Renal pelvis (tissue), 12 donors: ENCODE data around the gene MCRIP2. TPM values are rescaled to one million over a fixed set of nuclear protein-coding genes. Genes with fewer than 3 reads are reported as not detected.
"Not testable (repeated sequence)": the region's sequence is repeated elsewhere in the genome, so short reads cannot be mapped to it uniquely, and the experiment has no call there.

Source experiments
- DNase-seq: peaks from one replicate; pipeline ENCODE4 v3.0.0-alpha.2; 2013
- long read RNA-seq, 16 experiments: transcript quantifications; one replicate each; lab custom pipeline, GENCODE V29; 2026
- polyA plus RNA-seq, 3 donors: library from polyadenylated mRNA; unstranded; fragments of 120-200 nt; gene quantifications; one replicate each; pipeline ENCODE4 v1.2.1, GENCODE V29; 2013; ENCODE audit not compliant: insufficient read length in 3 of 3

The MCRIP2 gene, protein sequence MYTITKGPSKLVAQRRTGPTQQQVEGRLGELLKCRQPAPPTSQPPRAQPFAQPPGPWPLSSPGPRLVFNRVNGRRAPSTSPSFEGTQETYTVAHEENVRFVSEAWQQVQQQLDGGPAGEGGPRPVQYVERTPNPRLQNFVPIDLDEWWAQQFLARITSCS
- polyA plus RNA-seq: 10 to 100 TPM; 25.5 to 27.4 (median 25.7) TPM
- long read RNA-seq, donor 1, transcript MCRIP2-201 (5 exons, 946 nt): major isoform, 18 of 24 reads
- long read RNA-seq, donor 1, partial matches to known transcripts: 0 of 24 reads
- long read RNA-seq, donor 1, other reads (novel, unspliced or antisense): 0 of 24 reads
- long read RNA-seq, donor 2, transcript MCRIP2-203 (6 exons, 1,050 nt): minor isoform, 12 of 34 reads
- long read RNA-seq, donor 2, transcript MCRIP2-201 (5 exons, 946 nt): major isoform, 17 of 34 reads
- long read RNA-seq, donor 2, transcript MCRIP2-204 (1 exons, 1,728 nt): minor isoform, 5 of 34 reads
- long read RNA-seq, donor 2, partial matches to known transcripts: 0 of 34 reads
- long read RNA-seq, donor 2, other reads (novel, unspliced or antisense): 0 of 34 reads
- long read RNA-seq, donor 3, transcript MCRIP2-204 (1 exons, 1,728 nt): minor isoform, 5 of 17 reads
- long read RNA-seq, donor 3, transcript MCRIP2-201 (5 exons, 946 nt): major isoform, 9 of 17 reads
- long read RNA-seq, donor 3, partial matches to known transcripts: 0 of 17 reads
- long read RNA-seq, donor 3, other reads (novel, unspliced or antisense): 0 of 17 reads
- long read RNA-seq, donor 4, transcript MCRIP2-201 (5 exons, 946 nt): major isoform, 17 of 35 reads
- long read RNA-seq, donor 4, transcript MCRIP2-204 (1 exons, 1,728 nt): minor isoform, 8 of 35 reads
- long read RNA-seq, donor 4, transcript MCRIP2-203 (6 exons, 1,050 nt): minor isoform, 7 of 35 reads
- long read RNA-seq, donor 4, partial matches to known transcripts: 0 of 35 reads
- long read RNA-seq, donor 4, other reads (novel, unspliced or antisense): 0 of 35 reads
- long read RNA-seq, donor 5, transcript MCRIP2-201 (5 exons, 946 nt): major isoform, 8 of 10 reads
- long read RNA-seq, donor 5, partial matches to known transcripts: 0 of 10 reads
- long read RNA-seq, donor 5, other reads (novel, unspliced or antisense): 0 of 10 reads
- long read RNA-seq, donor 6, transcript MCRIP2-204 (1 exons, 1,728 nt): minor isoform, 9 of 27 reads
- long read RNA-seq, donor 6, transcript MCRIP2-201 (5 exons, 946 nt): major isoform, 15 of 27 reads
- long read RNA-seq, donor 6, partial matches to known transcripts: 0 of 27 reads
- long read RNA-seq, donor 6, other reads (novel, unspliced or antisense): 0 of 27 reads
- long read RNA-seq, donor 7, transcript MCRIP2-204 (1 exons, 1,728 nt): minor isoform, 8 of 32 reads
- long read RNA-seq, donor 7, transcript MCRIP2-201 (5 exons, 946 nt): major isoform, 18 of 32 reads
- long read RNA-seq, donor 7, transcript MCRIP2-203 (6 exons, 1,050 nt): minor isoform, 5 of 32 reads
- long read RNA-seq, donor 7, partial matches to known transcripts: 0 of 32 reads
- long read RNA-seq, donor 7, other reads (novel, unspliced or antisense): 0 of 32 reads
- long read RNA-seq, donor 8, partial matches to known transcripts: 0 of 4 reads
- long read RNA-seq, donor 8, other reads (novel, unspliced or antisense): 0 of 4 reads
- long read RNA-seq, donor 9, transcript MCRIP2-203 (6 exons, 1,050 nt): minor isoform, 6 of 32 reads
- long read RNA-seq, donor 9, transcript MCRIP2-201 (5 exons, 946 nt): major isoform, 17 of 32 reads
- long read RNA-seq, donor 9, transcript MCRIP2-204 (1 exons, 1,728 nt): minor isoform, 8 of 32 reads
- long read RNA-seq, donor 9, partial matches to known transcripts: 0 of 32 reads
- long read RNA-seq, donor 9, other reads (novel, unspliced or antisense): 0 of 32 reads
- long read RNA-seq, donor 10, transcript MCRIP2-204 (1 exons, 1,728 nt): major isoform, 8 of 19 reads
- long read RNA-seq, donor 10, transcript MCRIP2-201 (5 exons, 946 nt): minor isoform, 7 of 19 reads
- long read RNA-seq, donor 10, partial matches to known transcripts: 0 of 19 reads
- long read RNA-seq, donor 10, other reads (novel, unspliced or antisense): 0 of 19 reads
- long read RNA-seq, donor 11, transcript MCRIP2-204 (1 exons, 1,728 nt): major isoform, 6 of 18 reads
- long read RNA-seq, donor 11, transcript MCRIP2-201 (5 exons, 946 nt): major isoform, 6 of 18 reads
- long read RNA-seq, donor 11, partial matches to known transcripts: 0 of 18 reads
- long read RNA-seq, donor 11, other reads (novel, unspliced or antisense): 0 of 18 reads
- long read RNA-seq, donor 12, transcript MCRIP2-204 (1 exons, 1,728 nt): minor isoform, 9 of 32 reads
- long read RNA-seq, donor 12, transcript MCRIP2-203 (6 exons, 1,050 nt): minor isoform, 5 of 32 reads
- long read RNA-seq, donor 12, transcript MCRIP2-201 (5 exons, 946 nt): major isoform, 16 of 32 reads
- long read RNA-seq, donor 12, partial matches to known transcripts: 0 of 32 reads
- long read RNA-seq, donor 12, other reads (novel, unspliced or antisense): 0 of 32 reads
- long read RNA-seq, donor 13, transcript MCRIP2-204 (1 exons, 1,728 nt): major isoform, 11 of 18 reads
- long read RNA-seq, donor 13, transcript MCRIP2-201 (5 exons, 946 nt): minor isoform, 5 of 18 reads
- long read RNA-seq, donor 13, partial matches to known transcripts: 0 of 18 reads
- long read RNA-seq, donor 13, other reads (novel, unspliced or antisense): 0 of 18 reads
- long read RNA-seq, donor 14: 0 reads
- long read RNA-seq, donor 15: 0 reads
- long read RNA-seq, donor 16, transcript MCRIP2-201 (5 exons, 946 nt): major isoform, 11 of 28 reads
- long read RNA-seq, donor 16, transcript MCRIP2-204 (1 exons, 1,728 nt): minor isoform, 9 of 28 reads
- long read RNA-seq, donor 16, transcript MCRIP2-203 (6 exons, 1,050 nt): minor isoform, 6 of 28 reads
- long read RNA-seq, donor 16, partial matches to known transcripts: 0 of 28 reads
- long read RNA-seq, donor 16, other reads (novel, unspliced or antisense): 0 of 28 reads

GRCh38 chr16:641326-642188 is at the start of gene MCRIP2:
TSS of gene MCRIP2 (plus strand) at chr16:641828. CDS start at chr16:641992, 164 bp downstream.
- no peak for DNase-seq

DNA sequence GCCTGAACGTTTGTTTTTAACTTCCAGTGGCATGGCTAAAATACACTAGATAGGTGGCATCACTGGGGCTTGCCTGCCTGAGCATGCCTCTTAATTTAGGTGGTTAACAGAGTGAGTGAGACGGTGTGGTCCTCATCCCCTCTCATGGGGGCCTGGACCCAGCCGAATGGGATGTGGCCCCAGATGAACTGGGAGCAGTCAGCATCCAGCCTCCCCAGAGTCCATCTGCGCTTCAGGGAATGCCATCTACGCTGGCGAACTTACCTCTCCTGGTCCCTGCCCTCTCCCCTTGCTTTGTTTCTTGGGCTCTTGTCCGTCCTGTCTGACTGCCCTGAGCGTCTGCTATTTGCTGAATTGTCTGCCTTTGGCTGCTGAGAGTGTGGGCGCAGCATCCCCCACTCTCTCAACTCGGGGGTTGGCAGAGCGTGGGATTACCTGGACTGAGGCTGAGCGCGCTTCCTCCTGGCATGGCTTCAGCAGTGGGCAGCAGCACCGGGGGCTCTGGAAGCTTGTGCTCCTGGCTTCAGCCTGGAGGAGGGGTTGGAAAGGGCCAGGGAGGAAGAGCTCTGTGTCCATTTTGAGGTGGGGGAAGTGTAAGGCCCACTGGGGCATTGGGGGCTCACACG is 49.6 kb upstream of the MCRIP2 start:
- no peak for DNase-seq

GRCh38 chr16:592518-593306 is 48.9 kb upstream of the MCRIP2 start:
- DNase-seq: peak; percentile 65

DNA sequence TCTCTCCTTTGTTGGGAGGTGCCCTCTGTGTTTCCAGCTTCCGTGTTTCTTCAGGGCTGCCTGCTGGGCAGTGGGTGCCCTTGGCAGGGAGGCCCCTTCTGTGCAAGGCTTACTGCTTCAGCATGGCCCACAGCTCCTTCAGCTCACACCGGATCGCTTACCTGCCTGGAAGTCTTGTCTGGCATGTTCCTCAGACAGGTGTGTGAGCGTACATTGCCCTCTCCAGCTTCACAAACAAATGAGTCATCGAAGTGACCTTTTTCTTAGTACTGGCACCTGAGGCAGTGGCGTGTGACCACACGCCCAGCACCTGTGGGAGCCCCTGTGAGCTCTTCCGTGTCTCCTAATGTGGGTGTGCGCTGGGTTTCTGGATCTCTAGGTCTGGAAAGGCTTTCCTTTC is 48.2 kb upstream of the MCRIP2 start:
- no peak for DNase-seq

DNA sequence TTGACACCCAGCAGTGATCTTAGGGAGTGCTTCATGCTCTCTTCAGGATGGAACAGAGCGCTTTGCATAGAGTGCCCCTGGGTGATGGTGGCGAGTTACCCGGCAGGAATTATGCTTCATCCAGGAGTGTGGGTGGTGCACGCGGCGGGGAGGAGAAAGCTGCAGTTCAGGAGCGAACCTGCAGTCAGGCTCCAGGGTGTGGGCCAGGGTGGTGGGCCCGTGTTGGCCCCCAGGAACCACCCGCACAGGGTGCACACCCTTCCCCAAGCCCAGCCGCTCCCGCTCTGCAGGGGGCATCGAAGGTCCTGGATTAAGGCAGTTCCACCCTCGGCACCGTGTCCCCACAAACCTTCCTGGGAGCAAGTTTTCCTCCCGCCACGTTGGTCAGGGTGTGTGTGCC is 47.8 kb upstream of the MCRIP2 start:
- DNase-seq: no peak

DNA sequence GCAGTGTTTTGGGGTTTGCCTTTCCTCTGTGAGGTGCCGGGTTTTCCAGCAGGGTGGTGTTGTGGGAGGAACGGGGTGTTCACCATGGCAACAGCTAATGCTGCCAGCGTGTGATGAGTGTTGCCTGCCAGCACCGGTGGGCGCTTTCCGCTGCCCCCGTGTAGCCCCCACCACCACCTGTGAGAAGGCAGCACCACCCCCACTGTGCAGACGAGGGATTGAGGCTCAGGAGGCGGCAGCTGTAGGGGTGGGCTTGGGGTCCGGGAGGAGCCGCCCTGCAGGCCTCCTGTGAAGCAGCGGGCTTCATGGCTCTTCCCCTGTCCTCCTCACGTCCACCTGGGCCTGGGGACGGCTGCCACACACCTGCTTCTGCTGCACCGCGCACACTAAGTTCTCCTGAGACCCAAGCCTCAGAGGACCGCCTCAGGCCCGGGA is 46.5 kb upstream of the MCRIP2 start:
- no peak for DNase-seq

DNA sequence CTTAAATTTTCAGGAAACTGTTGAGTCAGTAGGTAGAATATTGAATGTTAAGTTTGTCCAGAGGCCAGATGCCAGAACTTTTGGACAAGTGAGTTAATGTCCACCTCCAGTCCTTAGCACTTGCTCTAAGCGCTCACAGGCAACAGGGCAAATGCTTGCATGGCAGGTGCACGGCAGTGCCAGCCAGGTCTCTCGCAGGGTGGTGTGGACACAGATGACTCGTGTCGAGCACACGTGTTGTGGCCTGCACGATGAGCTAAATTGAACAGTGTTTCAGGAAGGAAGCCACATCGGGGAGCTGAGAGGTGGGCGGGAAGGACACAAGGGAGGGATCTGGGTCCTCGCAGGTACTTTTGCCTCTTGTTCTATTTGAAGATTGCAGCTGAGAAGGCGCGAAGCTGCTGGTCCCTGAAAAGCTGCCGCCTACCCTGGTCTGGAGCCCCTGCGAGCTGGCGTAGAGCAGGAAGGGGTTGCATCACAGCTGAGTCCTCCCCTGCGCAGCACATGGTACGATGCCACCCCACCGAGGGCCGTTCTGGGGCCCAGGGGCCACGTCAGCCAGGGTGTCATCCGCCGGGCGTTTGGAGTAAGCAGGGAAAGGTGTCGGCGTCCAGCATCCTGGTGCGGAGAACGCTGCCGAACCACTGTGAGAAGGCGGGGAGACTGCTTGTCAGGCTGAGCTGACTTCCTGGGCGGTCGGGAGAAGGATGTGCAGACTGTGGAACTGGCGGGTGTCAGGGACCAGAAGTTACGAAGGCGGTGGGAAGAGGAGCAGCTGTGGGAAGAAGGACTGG is 45.5 kb upstream of the MCRIP2 start:
- DNase-seq: no peak

GRCh38 chr16:596736-597060 is 44.9 kb upstream of the MCRIP2 start:
- no peak for DNase-seq

DNA sequence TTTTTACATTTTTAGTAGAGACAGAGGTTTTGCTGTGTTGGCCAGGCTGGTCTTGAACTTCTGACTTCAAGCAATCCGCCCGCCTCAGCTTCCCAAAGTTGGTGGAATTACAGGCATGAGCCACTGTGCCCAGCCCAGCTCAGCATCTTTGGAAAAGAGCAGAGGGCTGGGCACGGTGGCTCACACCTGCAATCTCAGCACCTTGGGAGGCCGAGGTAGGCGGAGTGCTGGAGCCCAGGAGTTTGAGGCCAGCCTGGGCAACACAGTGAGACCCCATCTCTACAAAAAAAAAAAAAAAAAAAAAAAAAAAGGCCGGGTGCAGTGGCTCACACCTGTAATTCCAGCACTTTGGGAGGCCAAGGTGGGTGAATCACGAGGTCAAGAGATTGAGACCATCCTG is 44.0 kb upstream of the MCRIP2 start:
- not testable (repeated sequence) for DNase-seq

- no peak for DNase-seq
Measured at GRCh38 chr16:598823-599739, 42.5 kb upstream of the MCRIP2 start.

DNA sequence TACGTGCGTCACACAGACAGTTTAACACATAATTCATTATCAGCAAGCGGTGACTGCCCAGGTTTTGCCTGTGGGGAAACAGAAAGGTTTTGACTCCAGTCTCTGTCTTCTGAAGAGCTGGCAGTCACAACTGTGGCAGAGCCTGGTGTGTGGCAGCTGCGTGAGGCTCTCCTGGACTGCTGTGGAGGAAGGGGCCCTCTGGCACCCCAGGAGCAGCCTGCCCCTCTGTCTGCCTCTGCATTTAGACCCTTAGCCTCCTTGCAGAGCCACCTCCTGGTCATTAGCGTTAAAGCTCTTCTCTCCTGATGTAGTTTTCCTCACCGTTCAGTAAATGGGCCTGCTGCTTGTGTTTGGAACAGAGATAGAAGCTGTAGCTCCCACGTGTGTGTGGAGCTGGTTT is 40.8 kb upstream of the MCRIP2 start:
- no peak for DNase-seq

- DNase-seq: no peak
Measured at GRCh38 chr16:603933-604332, 37.7 kb upstream of the MCRIP2 start.

DNA sequence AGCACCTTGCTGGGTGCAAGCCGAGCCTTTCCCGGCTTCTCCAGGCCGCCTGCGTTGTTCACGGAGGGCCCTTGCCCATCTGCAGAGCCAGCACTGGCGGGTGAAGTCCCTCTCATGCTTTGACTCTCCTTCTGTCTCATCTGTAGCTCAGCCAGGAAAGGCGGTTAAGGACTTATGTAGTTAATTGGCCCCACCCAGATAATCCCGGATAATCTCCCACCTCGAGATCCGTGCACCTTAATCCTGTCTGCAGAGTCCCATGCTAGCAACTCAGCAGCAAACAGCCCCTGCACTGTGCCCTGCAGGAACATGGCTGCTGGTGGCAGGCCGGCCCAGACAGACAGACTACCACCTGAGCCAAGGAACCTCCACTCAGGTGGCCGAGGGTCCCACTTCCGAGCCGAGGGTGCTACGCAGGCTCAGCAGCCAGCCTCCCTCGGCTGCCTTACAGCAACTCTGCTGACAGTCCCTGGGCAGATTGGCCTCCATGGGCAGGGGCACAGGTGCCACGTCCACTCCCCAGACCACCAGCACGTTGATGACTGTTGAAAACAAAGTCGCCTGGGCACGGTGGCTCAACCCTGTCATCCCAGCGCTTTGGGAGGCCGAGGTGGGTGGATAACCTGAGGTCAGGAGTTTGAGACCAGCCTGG is 34.8 kb upstream of the MCRIP2 start:
- no peak for DNase-seq
